NCI-H2196 treated with DMSO at 0.1 percent for 48 hours (cell line): ENCODE results near the gene WDR27.
"Not testable (repeated sequence)": the region's sequence is repeated elsewhere in the genome, so short reads cannot be mapped to it uniquely, and the experiment has no call there.

Experiments used
- DNase-seq: peaks from one replicate; lab custom pipeline; 2025; ENCODE audit not compliant: unreplicated experiment; lab: John Stamatoyannopoulos, UW

Gene WDR27

DNA sequence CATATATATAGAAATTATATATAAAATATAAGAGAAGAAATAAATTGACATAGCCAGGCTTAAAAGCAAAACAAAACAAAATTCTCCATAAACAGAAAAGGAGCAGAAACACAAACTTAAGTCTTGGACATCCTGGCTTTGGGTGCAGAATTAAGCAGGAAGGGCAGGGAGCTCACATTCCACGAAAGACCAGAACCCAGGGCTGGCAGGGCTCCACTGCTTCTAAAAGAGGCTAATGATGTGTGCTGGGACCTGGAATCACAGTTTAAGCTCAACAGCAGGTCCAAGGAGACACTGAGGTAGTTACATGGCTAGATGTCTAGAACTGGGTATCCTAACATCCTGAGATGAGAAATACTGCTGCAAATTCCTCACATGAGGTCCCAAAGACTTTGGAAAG lies 210.3 kb downstream of the WDR27 start:
- DNase-seq: no peak

GRCh38 chr6:169490830-169491229 lies 211.0 kb downstream of the WDR27 start:
- no peak for DNase-seq

DNA sequence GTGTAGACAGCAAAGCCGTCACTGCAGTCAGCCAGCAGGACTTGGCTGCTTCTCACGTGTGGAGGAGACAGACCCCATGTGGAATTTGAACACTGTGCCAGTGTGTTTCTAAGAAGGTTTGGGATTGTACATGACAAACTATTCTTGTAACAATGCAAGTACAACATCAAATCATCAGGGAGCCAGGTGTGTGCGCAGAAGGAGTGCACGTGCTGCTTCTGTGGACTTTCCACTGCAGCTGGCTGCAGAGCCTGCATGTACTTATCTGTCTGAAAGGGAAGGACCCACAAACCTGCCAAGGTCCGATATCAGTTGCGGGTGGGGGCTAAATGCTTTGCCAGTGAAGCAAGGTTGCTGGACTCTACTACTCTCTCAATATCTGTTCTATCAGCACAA lies 211.6 kb downstream of the WDR27 start:
- no peak for DNase-seq

DNA sequence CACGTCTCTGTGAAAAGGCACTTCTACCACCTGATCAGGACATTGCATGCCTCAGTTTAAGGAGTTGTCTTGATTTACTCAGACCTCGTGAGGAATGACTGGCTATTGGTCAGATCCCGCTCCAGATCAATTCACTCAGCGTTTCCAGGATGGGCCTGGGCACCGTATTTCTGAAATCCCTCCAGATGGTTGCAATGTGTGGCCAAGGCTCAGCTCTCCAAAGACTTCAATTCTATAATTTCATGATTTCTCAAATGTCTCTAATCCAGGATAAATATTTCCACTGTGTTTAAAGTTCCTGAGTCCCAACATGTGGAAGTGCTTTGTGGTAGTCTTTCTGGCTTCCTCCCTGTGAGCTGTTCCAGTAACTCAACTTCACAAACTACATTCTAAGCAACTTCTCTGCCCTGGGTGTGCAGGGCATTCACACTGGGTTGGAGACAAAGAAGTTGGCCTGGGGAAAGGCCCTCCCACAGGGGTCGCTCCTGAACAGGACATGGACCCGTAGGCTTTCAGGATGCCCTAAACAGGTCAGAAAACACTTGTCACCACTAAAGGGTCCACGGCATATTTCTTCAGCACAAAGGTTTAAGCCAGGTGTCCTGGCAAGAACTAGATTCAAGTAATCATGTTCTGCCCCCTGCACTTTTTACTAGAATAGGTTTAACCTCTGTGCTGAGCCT lies 212.1 kb downstream of the WDR27 start:
- DNase-seq: no peak

GRCh38 chr6:169487579-169488436 lies 214.0 kb downstream of the WDR27 start:
- no peak for DNase-seq

DNA sequence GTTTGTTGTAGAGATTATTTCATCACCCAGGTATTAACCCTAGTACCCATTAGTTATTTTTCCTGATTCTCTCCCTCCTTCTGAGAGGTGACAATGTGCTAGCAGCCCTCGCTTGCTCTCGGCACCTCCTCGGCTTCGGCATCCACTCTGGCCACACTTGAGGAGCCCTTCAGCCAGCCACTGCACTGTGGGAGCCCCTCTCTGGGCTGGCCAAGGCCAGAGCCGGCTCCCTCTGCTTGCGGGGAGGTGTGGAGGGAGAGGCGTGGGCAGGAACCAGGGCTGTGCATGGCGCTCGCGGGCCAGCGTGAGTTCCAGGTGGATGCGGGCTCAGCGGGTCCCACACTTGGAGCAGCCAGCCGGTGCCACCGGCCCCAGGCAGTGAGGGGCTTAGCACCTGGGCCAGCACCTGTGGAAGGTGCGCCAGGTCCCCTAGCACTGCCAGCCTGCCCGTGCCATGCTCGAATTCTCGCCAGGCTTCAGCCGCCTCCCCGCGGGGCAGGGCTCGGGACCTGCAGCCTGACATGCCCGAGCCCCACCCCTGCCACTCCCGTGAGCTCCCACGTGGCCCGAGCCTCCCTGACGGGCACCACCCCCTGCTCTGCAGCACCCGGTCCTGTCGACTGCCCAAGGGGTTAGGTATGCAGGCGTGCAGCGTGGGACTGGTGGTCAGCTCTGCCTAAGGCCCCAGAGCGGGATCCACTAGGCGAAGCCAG lies 221.9 kb downstream of the WDR27 start:
- DNase-seq: no peak

DNA sequence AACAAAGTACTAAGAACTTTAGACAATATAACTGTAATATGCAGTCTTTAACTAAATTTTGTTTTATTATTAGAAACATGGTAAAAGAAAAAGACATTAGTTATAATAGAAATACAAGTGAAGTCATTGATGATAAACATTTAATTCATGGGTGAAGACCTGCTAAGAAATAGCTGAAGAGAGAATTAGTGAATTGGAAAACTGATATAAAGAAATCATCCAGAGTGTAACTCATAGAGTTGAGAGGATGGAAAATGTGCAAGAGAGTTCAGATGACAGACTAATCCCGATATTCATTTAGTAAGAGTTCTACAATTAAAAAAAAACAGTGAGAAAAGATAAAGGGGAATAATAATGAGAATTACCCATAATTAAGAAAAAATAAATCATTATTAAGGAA lies 227.5 kb downstream of the WDR27 start:
- no peak for DNase-seq

GRCh38 chr6:169473663-169474062 lies 228.2 kb downstream of the WDR27 start:
- no peak for DNase-seq

DNA sequence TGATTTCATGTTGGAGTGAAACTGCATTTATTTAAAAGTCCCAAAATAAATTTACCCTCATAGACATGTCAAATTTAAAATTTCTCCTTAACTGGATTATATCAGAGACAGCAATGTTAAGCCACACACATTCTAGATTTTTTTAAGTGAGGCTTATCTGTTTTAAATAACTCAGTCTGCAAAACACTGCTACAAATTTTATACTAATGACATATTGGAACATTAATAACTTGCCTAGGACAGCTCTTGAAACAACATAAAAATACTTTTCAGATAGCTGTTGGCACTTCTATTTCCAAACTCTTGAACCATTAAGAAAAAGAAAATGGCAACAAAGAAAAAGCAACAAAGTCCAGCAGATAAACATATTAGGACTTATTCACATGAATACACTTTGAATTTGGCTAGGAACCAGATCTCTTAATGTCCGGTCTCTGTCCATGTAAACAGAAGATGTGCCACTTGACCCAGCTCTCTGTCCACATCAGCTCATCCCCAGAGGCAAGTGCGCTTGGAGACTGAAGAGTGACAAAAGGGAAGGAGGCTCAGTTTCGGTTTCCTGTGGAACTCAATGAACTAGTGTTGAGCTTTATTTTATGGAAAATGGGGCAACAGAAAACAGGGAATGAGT lies 228.9 kb downstream of the WDR27 start:
- DNase-seq: no peak

- DNase-seq: no peak
These were observed 231.0 kb downstream of the WDR27 start for GRCh38 chr6:169470790-169471189.

DNA sequence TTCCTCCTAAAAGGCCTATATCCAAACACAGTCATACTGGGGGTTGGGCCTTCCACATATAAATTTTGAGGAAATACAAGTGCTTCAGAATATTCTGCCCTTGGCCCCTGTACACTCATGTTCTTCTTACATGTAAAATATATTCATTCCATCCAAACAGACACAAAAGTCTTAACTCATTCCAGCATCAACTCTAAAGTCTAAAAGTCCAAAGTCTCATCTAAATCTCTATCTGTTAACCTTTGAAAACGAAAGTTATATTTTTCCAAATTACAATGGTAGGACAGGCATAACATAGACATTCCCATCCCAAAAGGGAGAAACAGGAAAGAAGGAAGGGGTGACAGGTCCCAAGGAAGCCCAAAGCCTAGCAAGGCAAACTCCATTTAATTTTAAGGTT lies 232.8 kb downstream of the WDR27 start:
- no peak for DNase-seq

- DNase-seq: not testable (repeated sequence)
These were observed 234.1 kb downstream of the WDR27 start for GRCh38 chr6:169467755-169468154.

DNA sequence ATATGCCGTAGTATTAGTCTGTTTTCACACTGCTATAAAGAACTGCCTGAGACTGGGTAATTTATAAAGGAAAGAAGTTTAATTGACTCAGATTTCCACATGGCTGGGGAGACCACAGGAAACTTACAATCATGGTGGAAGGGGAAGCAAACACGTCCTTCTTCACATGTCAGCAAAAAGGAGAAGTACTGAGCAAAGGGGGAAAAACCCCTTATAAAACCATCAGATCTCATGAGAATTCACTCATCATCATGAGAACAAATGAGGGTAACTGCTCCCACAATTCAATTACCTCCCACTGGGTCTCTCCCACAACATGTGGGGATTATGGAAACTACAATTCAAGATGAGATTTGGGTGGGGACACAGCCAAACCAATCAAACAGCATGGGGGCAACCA lies 235.6 kb downstream of the WDR27 start:
- DNase-seq: not testable (repeated sequence)

DNA sequence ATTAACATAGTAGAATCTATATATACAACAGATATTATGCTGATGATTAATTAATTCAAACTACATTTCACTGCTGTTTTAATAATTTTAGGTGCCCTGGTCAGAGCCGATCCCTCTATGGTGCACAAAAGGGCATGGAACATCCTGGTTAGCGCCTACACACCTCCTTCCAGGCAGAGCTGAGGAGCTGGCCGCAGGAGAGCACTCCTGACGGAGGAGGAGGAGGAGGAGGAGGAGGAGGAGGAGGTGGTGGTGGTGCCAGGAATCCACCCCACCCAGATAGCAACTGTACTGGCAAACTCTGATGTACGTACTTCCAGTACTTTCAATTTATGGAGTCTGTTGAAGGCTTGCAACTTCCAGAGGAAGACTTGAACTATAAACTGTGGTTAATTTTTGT lies 244.1 kb downstream of the WDR27 start:
- DNase-seq: no peak

- no peak for DNase-seq
These were observed 245.0 kb downstream of the WDR27 start for GRCh38 chr6:169456840-169457239.

DNA sequence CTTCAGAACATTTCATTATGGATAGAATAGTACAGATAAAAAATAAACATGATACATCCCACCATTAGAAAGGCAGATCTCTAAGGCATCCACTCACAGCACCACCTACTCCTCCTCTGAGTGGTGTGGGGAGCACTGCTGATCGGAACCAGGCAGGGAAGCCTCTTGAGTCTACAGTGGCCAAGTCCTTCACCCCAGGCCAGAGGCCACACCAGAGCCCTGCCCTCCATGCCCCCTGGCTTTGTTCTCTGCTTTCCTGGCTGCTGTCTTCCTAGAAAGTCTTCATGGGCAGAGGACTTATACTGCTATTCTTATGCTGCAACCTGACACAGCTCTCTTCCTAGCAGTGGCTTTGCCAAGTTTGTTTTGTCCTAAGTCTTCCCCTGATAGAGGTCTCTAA lies 246.4 kb downstream of the WDR27 start:
- DNase-seq: no peak

DNA sequence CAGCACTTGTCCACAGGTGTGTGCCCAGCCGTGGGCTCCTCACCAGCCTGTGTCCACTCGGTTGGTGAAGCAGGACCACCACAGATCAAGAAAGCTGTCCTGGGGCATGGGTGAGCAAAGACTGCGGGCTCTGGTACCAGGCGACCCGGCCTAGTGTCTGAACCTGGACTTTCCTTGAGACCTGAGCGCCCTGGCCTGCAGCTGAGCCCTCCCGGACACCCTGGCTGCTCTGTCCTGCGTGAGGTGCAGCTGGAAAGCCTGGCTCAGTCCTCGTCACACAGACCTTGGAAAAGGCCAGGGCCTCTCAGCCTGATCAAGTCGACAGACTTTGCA lies 247.0 kb downstream of the WDR27 start:
- DNase-seq: no peak

- DNase-seq: no peak
These were observed 247.5 kb downstream of the WDR27 start for GRCh38 chr6:169454204-169454871.

- DNase-seq: no peak
These were observed 248.8 kb downstream of the WDR27 start for GRCh38 chr6:169452869-169453620.

- DNase-seq: no peak
These were observed 249.5 kb downstream of the WDR27 start for GRCh38 chr6:169452117-169452868.
